ENCODE data around the gene EMC8. TPM values are rescaled to one million over a fixed set of nuclear protein-coding genes. Genes with fewer than 3 reads are reported as not detected.

EMC8 gene
- total and polyA plus RNA-seq, 2 of the 8 experiments (the other 6 are each of a cell fraction or from before 2014, with no cell fraction given), result 52.2 to 69.7 TPM

DNA sequence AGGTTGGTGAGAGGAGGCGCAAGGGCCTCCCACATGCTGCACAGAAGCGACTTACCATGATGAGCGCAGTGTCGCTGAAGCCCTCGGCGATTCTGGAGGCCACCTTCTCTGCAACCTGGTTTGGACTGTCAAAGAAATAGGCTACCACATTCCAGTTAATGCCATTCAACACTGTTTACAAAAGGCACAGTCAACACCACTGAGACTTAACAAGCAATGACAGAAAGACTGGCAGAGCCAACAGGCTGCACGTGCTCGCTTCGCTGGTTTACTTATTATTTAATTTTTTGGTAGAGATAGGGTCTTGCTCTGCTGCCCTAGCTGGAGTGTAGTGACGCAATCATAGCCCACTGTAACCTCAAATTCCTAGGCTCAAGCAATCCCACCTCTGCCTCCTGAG, 18.2 kb downstream of the EMC8 start:
- Histone ChIP-seq H3K9me3 (ENCODE audit: insufficient read depth in 2 of 2, low read depth in 1 of 2, low read length in 1 of 2) (no peaks in the 10 kb centered on the region), H2BK120ac (replicated peaks; ENCODE audit: low read depth, low read length) (no peak overlapping the region), H3K79me2 (ENCODE audit: control insufficient read depth in 1 of 2, insufficient read depth in 2 of 2, low read length in 2 of 2) (peaks cover 0 to 10% of the 10 kb centered on the region in 2 experiments; a peak in 1 of 4 replicates), H3K14ac (ENCODE audit: insufficient read length) (no peak overlapping the region), H3K4me1 (replicated peaks in 1 of 4; ENCODE audit: control insufficient read depth in 3 of 4, insufficient read depth in 4 of 4, low read length in 3 of 4) (no peaks in the 10 kb centered on the region), H3K27me3 (replicated peaks in 1 of 4; ENCODE audit: control insufficient read depth in 3 of 4, extremely low read depth in 1 of 4, insufficient read depth in 3 of 4, low read length in 3 of 4) (no peaks in the 10 kb centered on the region), H2BK5ac (ENCODE audit: low read depth, low read length) (no peak overlapping the region), H3K23me2 (ENCODE audit: low read depth, low read length) (no peaks in the 10 kb centered on the region), H3K56ac (replicated peaks; ENCODE audit: insufficient read length, low read depth, low read length) (no peak overlapping the region), H3K27ac (ENCODE audit: low read depth, low read length) (no peak overlapping the region), H3K4me3 (ENCODE audit: extremely low read depth in 1 of 4, insufficient read depth in 2 of 4, low read depth in 3 of 4, low read length in 4 of 4) (no peak overlapping the region), H3K4me2 (ENCODE audit: insufficient read depth in 1 of 2, low read depth in 2 of 2, low read length in 2 of 2) (no peak overlapping the region), H2BK15ac (ENCODE audit: low read length) (no peak overlapping the region), H2BK20ac (ENCODE audit: low read length) (no peak overlapping the region), H3K79me1 (ENCODE audit: low read depth, low read length) (peaks cover 9% of the 10 kb centered on the region), H3K23ac (ENCODE audit: insufficient read length) (no peak overlapping the region), H3K18ac (ENCODE audit: extremely low read depth, low read length) (no peak overlapping the region), H3K9ac (replicated peaks in 1 of 4; ENCODE audit: extremely low read depth in 1 of 4, low read depth in 3 of 4, low read length in 3 of 4) (no peak overlapping the region), H4K20me1 (replicated peaks in 1 of 2; ENCODE audit: control insufficient read depth in 1 of 2, insufficient read depth in 2 of 2, low read length in 2 of 2) (peaks cover 2 to 9% of the 10 kb centered on the region in 2 experiments), H4K91ac (replicated peaks; ENCODE audit: insufficient read length, low read length) (no peak overlapping the region), H2AFZ (ENCODE audit: low read length) (no peak overlapping the region), H2AK5ac (ENCODE audit: low read depth, low read length) (no peak overlapping the region), H3K4ac (replicated peaks; ENCODE audit: insufficient read length, low read depth, low read length) (no peak overlapping the region), H4K8ac (ENCODE audit: extremely low read depth, insufficient read depth, low read length) (no peak overlapping the region), H2BK12ac (ENCODE audit: low read depth, low read length) (no peak overlapping the region), H3K36me3 (ENCODE audit: control insufficient read depth in 2 of 4, insufficient read depth in 4 of 4, low read length in 3 of 4) (peaks cover 17 to 44% (median 26%) of the 10 kb centered on the region in 4 experiments), H4K5ac (ENCODE audit: insufficient read length, low read depth, low read length) (no peak overlapping the region)
- TF ChIP-seq, protein P1, sequence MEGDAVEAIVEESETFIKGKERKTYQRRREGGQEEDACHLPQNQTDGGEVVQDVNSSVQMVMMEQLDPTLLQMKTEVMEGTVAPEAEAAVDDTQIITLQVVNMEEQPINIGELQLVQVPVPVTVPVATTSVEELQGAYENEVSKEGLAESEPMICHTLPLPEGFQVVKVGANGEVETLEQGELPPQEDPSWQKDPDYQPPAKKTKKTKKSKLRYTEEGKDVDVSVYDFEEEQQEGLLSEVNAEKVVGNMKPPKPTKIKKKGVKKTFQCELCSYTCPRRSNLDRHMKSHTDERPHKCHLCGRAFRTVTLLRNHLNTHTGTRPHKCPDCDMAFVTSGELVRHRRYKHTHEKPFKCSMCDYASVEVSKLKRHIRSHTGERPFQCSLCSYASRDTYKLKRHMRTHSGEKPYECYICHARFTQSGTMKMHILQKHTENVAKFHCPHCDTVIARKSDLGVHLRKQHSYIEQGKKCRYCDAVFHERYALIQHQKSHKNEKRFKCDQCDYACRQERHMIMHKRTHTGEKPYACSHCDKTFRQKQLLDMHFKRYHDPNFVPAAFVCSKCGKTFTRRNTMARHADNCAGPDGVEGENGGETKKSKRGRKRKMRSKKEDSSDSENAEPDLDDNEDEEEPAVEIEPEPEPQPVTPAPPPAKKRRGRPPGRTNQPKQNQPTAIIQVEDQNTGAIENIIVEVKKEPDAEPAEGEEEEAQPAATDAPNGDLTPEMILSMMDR (IDR thresholded peaks at IDR 0.05; ENCODE audit: control extremely low read depth in 1 of 3, insufficient read depth in 1 of 3, low read depth in 1 of 3, low read length in 3 of 3), result no peak
- TF ChIP-seq, protein P2, sequence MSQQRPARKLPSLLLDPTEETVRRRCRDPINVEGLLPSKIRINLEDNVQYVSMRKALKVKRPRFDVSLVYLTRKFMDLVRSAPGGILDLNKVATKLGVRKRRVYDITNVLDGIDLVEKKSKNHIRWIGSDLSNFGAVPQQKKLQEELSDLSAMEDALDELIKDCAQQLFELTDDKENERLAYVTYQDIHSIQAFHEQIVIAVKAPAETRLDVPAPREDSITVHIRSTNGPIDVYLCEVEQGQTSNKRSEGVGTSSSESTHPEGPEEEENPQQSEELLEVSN (IDR thresholded peaks at IDR 0.05), result no peak
- TF ChIP-seq SAP30 (IDR thresholded peaks at IDR 0.05; ENCODE audit: insufficient read depth, insufficient replicate concordance, low read length), result no peak
- TF ChIP-seq, protein P3, sequence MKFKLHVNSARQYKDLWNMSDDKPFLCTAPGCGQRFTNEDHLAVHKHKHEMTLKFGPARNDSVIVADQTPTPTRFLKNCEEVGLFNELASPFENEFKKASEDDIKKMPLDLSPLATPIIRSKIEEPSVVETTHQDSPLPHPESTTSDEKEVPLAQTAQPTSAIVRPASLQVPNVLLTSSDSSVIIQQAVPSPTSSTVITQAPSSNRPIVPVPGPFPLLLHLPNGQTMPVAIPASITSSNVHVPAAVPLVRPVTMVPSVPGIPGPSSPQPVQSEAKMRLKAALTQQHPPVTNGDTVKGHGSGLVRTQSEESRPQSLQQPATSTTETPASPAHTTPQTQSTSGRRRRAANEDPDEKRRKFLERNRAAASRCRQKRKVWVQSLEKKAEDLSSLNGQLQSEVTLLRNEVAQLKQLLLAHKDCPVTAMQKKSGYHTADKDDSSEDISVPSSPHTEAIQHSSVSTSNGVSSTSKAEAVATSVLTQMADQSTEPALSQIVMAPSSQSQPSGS (IDR thresholded peaks at IDR 0.05; ENCODE audit: low read length), result no peak
- no peak for TF ChIP-seq GTF2F1 (IDR thresholded peaks at IDR 0.05; ENCODE audit: borderline replicate concordance, low read depth, low read length)
- TF ChIP-seq KDM1A (IDR thresholded peaks at IDR 0.05; ENCODE audit: borderline replicate concordance, low read length), result no peak
- no peak for TF ChIP-seq TCF12 (IDR thresholded peaks at IDR 0.05; ENCODE audit: low read depth, low read length)
- POLR2A ChIA-PET (ENCODE audit: partially characterized antibody), result no interaction called here
- WGBS, 2 experiments (ENCODE audit: extremely low coverage in 1 of 2, insufficient coverage in 1 of 2, insufficient read length in 1 of 2, insufficient replicate concordance in 2 of 2, low coverage in 1 of 2, low lambda C conversion rate in 2 of 2, missing lambda C conversion rate in 1 of 2), result 90% methylated on average over 8 of the region's 10 CpGs; no CpG with 5 or more reads in 1 of the 2 experiments
- CTCF ChIA-PET (ENCODE audit: partially characterized antibody), result no interaction called here
- no peak for DNase-seq (ENCODE audit: low read depth in 1 of 2, low spot score in 2 of 2)
- FAIRE-seq, result no peak

Measured in H1 (cell line).